AG10803 (cell line): ENCODE results near the gene CCDC187.

Experiments used
- DNase-seq: peaks from one replicate; pipeline ENCODE4 v3.0.0; 2010; ENCODE audit warnings: low read depth
- H3K4me3 ChIP-seq: 2 replicates; pipeline ENCODE4 v1.5.1; 2011; ENCODE audit warnings: mild to moderate bottlenecking, low read length, control low read depth
- TF ChIP-seq, protein P1 (sequence below): conservative IDR thresholded peaks from 2 replicates; pipeline ENCODE4 v1.5.1; 2011; ENCODE audit warnings: mild to moderate bottlenecking, low read length, control low read depth, inconsistent platforms

CCDC187 gene

DNA sequence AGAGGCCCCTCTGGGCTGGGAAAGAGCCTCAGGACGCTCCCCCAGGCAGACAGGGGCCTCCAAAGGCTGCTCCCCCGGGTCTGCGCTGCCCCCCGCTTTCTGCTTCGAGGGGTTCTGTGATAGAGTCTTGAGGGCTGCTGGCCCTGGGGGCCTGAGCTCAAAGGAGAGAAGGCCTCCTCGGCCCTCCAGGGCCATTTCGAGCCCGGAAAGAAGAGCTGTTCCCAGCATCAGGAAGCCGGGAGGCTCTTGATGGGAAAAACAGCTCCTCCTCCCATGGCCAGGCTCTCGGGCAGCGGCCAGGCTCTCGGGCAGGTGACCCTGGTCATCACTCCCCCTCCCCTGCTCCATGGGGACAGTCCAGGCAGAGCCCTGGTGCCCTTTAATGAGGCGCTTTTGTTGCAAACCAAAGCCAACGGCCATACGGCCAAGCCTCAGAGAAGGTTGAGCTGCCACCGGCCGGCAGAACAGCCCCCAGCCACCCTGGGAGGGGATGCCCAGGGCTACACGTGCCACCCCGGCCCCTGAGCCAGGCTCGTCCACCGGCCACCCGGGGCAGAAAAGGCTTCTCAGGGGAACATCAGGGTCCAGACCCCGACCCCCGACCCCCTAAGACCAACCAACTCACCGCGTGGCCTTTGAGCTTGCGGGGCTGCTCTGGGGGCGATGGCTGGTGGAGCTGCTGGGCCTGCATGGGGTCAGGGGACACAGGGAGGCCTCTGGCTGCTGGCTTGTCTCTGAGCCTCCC is 42.0 kb downstream of the CCDC187 start:
- DNase-seq = no peak
- H3K4me3 ChIP-seq = no peak overlapping the region
- TF ChIP-seq, protein P1, sequence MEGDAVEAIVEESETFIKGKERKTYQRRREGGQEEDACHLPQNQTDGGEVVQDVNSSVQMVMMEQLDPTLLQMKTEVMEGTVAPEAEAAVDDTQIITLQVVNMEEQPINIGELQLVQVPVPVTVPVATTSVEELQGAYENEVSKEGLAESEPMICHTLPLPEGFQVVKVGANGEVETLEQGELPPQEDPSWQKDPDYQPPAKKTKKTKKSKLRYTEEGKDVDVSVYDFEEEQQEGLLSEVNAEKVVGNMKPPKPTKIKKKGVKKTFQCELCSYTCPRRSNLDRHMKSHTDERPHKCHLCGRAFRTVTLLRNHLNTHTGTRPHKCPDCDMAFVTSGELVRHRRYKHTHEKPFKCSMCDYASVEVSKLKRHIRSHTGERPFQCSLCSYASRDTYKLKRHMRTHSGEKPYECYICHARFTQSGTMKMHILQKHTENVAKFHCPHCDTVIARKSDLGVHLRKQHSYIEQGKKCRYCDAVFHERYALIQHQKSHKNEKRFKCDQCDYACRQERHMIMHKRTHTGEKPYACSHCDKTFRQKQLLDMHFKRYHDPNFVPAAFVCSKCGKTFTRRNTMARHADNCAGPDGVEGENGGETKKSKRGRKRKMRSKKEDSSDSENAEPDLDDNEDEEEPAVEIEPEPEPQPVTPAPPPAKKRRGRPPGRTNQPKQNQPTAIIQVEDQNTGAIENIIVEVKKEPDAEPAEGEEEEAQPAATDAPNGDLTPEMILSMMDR = no peak

GRCh38 chr9:136260936-136261472 is 42.9 kb downstream of the CCDC187 start:
- no peak overlapping the region for H3K4me3 ChIP-seq
- TF ChIP-seq, protein P1 = no peak
- DNase-seq = no peak

GRCh38 chr9:136260521-136260920 is 43.4 kb downstream of the CCDC187 start:
- no peak overlapping the region for H3K4me3 ChIP-seq
- TF ChIP-seq, protein P1 = no peak
- no peak for DNase-seq

DNA sequence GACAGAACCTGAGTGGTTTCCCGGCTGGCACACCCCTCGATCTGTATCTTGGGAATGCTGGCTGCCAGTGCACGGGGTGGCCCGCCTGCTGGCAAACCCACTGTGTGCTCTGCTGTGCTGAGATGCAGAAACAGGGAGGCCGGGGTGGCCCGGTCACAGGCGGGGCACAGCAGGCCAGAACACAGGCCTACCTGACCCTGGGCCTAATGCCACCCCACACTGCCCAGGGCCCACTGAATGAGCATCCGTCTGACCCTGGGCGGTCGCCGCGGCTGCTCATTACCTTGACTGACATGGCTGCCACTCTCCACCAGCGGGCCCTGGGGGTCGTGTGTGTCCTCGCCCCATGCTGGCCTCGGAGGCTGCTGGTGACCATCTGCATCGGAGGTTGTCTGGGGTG is 44.1 kb downstream of the CCDC187 start:
- TF ChIP-seq, protein P1 = no peak
- no peak overlapping the region for H3K4me3 ChIP-seq
- DNase-seq = no peak

GRCh38 chr9:136259517-136259813 is 44.4 kb downstream of the CCDC187 start:
- no peak overlapping the region for H3K4me3 ChIP-seq

GRCh38 chr9:136258786-136259516 is 44.9 kb downstream of the CCDC187 start:
- no peak for DNase-seq
- no peak overlapping the region for H3K4me3 ChIP-seq
- TF ChIP-seq, protein P1 = no peak

More at GRCh38 chr9:136259517-136259813, 44.4 kb downstream of the CCDC187 start:
- TF ChIP-seq, protein P1 = no peak
- DNase-seq = no peak

DNA sequence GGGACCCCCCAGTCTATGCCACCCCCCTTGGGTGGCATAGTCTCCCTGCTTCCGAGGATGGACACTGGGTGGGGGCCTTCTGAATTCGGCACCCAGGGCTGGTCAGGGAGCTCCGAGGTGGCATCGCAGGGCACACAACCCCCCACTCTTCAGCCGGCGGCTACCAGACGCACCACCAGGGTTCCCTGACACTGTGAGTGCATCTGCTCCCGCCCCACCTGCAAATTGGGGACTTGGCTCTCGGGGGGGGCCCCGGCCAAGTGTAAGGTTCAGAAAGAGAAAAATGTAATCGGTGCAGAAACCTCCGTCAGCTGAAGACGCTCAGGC is 45.6 kb downstream of the CCDC187 start:
- TF ChIP-seq, protein P1 = no peak
- no peak for DNase-seq
- no peak overlapping the region for H3K4me3 ChIP-seq
